HG03469 (cell line): Measurements from ENCODE around the gene SLC9A9.

ENCODE experiments used
- ATAC-seq: cut with Tn5 transposase; IDR thresholded peaks from one replicate; pipeline ENCODE4 v1.9.1; 2021; ENCODE audit warnings: mild to moderate bottlenecking, moderate library complexity, moderate number of reproducible peaks; ENCODE audit not compliant: unreplicated experiment

Gene SLC9A9

DNA sequence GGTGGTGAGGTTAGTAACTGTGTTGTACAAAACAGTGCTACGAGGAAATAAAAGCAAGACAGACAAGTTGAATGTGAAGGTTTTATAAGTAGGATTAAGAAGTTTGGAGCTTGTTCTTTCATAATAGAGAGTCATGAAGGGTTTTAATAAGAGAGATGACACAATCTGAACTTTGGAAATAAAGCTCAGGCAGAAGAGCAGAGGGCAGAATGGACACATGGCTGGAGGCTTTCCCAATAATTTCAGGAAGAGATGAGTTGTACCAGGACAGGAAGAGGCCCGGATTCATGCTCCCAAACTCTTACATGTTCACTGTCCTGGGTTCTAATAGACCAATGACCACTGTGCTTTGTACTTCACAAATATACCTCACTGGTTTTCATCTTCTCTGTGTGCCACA lies 194.8 kb downstream of the SLC9A9 start:
- ATAC-seq = no peak

DNA sequence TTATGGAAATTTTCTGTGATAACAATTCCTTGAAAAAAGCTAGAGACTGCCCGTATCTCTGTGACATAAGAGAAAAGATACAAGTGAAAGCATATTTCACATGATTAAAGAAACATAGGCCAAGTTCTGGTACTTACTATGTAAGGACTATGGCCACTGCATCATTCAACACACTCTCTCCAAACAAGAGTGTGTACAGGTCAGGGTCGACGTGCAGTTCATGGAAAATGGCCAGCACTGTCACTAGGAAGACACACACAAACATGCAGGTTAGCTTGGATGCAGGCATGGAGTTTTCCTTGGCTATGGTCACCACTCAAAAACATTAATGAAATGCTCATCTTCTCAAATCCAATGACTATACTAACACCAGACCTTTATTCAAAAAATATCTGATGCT lies 196.2 kb downstream of the SLC9A9 start:
- no peak for ATAC-seq

DNA sequence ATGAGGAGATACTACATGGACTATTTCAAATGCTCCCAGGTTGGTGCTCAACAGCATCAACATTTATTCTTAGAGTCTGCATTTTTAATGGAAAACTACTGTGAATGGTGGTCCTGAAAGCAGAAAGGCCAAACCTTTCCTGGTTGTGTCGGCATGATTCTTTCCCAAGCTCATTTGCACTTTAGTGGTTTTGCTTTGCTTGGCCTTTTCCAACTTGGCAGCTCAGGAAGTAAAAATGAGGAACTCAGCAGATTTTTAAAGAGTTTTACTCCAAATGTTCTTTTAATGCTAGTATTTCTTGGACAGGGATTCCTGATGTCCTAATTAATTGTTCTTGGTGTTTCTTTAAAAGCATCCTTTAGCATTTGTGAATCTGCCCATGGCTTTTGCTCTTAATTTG lies 197.4 kb downstream of the SLC9A9 start:
- no peak for ATAC-seq

DNA sequence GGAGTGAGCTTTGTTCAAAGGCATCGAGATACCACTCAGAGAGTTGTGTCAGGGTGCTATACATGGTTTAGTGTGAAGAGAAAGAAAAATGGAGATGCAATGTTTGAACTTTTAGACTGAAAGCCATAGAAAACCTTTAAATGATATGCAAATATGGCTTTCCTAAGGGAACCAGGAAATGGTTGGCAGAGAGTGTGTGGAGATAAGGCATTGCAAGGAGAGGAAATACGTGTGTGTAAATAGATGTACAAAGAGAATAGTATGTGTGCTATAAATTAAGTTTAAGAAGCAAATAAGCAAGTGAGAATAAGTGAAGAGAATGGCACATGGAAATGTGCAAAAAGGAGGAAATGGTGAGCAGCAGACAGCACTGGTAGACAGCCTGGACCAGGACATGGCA lies 198.1 kb downstream of the SLC9A9 start:
- no peak for ATAC-seq

DNA sequence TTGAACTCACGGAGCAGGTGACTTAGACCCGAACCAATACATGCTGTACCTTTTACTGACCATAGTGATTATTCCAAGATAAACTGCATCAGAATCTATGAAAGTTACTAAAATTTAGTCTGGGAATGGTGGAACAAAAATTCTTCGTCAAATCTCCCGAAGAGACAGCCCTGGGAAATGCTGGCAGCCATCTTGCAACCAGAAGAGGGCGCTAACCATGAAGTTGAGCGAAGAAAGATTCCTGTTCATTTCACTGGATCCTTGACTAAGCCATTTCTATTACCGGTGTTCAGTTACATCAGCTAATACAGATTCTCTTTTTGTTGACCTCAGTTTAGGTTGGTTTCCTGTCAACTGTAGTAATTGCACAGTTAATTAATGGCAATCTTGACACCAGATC lies 199.6 kb downstream of the SLC9A9 start:
- no peak for ATAC-seq

DNA sequence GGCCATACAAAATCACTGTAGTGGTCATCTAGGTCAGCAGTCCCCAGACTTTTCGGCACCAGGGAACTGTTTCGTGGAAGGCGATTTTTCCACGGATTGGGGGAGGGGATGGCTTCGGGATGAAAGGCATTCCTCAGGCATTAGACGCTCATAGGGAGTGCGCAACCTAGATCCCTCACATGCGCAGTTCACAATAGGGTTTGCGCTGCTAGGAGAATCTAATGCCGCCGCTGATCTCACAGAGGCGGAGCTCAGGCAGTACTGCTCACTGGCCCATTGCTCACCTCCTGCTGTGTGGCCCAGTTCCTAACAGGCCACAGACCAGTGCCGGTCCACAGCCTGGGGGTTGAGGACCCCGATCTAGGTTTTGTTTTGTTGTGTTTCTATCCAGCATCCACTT lies 200.1 kb downstream of the SLC9A9 start:
- ATAC-seq = no peak

DNA sequence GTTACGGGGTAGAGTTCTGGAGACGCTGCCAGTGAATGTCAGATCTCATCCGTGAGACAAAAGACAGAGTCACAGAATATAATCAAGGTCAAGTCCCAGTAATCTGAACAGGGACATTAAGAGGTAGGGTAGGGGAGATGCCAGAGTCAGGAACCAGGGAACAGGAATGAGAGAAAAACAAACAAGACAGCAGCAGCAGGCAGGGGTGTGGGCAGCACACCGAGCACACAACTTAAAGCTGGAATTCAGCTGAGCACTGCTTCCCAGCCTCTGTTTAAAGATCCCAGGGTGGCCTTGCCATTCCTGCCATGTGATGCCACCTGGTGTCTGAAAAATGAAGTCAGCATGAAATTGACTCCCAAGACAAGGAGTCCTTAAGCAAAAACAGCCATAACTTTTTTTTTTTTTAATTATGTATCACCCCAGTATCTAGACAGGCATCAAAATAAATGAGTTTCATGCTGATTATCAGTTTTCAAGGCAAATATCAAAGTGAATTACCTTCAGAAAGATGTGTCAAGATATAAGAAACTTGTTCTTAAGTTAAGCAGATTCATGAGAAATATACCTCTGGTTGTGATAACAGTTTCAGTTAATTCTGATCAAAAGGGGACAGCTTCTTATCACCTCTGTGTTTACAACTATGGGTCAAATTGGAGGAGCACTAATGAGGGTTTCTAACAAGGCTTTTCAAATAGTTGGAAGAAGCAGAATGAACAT lies 203.7 kb downstream of the SLC9A9 start:
- no peak for ATAC-seq

DNA sequence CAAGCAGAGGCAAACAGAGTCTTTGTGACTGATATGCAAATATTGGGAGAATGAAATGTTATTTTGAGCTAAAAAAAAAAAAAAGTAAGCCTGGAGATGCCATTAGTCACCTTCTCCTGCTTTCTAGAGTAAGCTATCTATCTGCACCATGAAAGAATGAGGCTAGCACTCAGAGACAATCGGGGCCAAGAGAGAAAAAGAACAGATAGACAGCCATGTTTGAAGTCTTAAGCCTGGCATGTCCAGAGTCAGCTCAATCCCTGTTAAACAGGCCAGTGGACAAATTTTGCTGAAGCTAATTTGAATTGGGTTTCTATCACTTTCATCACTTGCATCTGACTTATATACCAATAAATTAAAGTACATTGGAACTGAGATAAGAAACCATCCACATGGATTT lies 204.4 kb downstream of the SLC9A9 start:
- no peak for ATAC-seq

DNA sequence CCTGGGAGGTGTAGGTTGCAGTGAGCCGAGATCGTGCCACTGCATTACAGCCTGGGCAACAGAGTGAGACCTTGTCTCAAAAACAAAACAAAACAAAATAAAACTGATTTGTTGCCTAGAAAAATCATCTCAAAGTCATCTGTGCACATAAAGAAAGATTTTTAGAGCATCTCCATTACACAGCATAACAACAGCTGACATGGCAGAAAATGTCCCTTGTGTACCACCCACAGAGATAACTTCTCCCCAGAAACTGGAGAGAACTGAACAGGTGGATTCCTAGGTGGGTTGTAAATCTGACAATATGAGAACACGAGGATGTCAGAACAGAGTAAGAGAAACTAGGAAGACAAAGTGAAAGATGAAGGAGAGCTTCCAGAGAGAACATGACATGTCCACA lies 207.5 kb downstream of the SLC9A9 start:
- ATAC-seq = no peak

DNA sequence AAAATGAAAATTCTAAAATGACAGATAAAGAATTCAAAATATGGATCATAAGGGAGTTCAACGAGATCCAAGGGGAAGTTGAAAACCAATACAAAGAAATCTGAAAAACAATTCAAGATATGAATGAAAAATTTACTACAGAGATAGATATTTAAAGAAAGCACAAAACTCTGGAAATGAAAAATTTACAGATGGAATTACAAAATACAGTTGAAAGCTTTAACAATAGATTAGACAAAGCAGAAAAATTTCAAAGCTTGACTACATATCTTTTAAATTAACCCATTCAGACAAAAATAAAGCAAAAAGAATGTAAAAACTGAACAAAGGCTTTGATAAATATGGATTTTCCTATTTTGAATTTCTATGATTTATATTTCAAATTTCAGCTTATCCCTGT lies 211.1 kb downstream of the SLC9A9 start:
- ATAC-seq = no peak

DNA sequence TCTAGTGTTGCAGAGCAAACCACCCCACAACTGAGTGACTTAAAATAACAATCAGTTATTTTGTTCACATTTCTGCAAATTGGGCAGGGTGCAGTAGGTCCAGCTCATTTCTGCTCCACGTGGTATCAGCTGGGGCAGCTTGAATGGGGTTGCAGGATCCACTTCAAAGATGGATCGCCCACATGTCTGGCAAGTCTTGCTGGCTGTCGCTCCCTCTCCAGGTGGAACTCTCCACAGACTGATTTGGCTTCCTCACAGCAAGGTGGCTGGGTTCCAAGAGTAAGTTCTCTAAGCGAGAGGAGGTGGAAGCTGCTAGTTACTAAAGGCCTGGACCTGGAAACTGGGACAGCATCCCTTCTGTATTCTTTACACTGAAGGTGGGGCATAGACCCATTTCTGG lies 213.3 kb downstream of the SLC9A9 start:
- ATAC-seq = no peak

DNA sequence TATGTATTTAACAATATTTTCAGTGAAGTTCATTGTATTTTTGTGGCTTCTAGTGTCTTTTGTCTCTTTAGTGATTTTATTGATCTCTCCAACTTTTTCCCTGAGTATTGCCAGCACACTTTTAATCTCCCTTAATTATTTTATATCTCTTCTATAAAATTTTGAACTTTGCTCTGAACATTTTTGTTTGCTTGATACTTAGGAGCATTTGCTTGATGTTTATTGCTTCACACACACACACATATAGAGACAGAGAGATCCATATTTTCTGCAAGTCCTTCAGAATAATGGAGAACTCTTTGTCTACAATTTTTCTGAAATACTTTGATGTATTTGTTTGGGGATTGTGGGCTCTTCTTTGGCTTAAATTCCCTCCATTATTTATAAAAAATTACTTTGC lies 213.8 kb downstream of the SLC9A9 start:
- ATAC-seq = no peak

DNA sequence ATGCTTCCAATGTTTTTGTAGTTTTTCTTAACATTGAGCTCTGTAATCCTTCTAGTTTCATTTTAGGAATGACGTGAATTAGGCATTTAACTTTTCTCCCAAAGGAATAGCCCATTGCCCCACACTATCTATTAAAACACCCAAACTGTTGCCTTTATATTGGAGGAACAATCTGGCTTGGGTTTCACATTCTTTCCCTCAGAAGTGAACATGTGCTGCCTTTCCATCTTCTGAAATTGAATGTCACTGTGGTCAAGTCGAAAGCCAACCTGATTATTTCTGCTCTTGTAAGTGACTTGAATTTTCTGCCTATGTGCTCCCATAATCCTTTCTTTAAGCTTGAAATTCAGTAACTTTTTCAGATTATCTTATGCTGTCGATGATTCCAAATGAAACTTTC lies 214.5 kb downstream of the SLC9A9 start:
- no peak for ATAC-seq

DNA sequence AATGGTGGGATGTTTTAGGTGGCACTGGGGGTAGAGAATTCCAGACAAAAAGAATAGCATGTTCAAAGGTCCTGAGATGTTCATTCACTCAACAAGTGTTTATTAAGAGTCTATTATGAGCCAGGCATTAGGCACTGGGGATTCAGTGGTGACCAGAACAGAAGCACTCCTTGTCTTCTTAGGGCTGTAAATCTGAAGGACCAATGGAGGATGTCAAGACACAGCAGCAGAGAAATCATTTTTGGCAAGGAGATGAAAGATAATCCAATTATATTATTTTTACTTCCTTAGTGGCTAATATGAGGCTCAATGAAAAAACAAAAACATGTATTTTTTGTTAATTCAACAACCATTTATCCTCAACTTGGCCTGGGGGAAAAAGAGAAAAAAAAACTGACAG lies 218.5 kb downstream of the SLC9A9 start:
- ATAC-seq = no peak

DNA sequence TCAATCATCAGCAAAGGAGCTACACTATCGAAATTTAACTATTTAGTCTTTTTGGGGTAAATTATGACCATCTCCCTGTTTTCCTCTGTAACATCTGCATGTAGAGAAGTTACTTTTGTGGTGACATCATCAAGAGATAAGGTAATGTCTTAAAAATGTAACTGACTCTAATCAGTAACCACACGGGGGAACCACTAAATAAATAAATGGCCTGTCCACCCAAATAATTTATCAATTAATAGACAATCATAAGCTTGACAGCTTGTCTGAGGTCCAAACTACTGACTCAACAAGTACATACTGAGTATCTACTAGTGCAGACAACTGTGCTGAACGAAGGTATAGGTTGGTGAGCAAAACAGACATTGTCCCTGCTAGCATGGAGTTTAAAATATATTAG lies 219.3 kb downstream of the SLC9A9 start:
- ATAC-seq = no peak

DNA sequence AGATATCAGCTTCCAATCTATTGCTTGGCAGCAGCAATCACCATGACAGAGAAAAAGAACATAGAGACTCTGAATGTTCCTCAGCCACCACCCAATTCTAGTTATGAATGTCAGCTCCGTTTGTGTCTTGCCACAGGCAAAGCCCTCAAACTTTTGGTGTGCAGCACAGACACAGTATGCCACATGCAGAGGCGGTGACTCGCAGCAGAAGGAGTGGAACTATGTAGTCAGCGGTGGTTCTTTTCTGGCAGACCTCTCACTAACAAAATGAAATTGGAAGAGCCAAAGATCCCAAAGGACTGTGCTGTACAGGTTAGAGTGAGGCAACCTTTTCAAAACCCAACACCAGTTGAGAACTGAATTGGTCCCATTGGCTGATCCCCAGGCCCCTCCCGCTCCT lies 220.9 kb downstream of the SLC9A9 start:
- ATAC-seq = no peak

DNA sequence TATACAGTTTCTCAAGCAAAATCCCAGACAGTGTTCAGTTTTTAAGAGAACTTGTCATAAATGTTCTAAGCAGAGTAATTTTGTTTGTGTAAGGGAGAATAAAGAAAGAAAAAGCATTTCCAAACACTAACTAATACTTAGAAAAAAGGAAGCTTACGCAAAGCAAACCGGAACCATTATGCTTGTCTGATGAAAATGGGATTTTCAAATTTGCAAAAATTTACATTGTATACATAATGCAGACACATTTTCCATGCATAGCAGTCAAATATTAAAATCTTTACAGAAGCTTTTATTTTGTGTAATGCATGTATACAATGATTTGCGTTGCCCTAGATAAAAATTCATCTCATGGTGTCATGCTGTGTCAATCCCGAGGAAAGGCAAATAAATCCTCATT lies 229.0 kb downstream of the SLC9A9 start:
- no peak for ATAC-seq

DNA sequence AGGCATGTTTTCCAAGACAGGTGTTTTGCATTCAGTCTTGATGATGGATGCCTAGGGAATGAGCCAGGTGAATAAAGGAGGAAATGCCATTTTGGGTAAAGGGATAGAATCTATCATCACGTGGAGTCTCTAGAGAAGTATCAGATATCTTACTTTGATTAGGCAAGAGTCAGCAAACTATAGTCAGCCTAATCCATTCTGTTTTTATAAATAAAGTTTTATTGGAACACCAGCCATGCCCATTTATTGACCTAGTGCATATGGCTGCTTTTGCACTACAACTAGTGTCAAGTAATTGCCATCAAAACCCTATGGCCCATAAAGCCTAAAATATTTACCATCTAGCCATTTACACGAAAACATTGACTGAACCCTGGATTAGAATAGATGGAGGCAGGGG lies 231.2 kb downstream of the SLC9A9 start:
- ATAC-seq = no peak

DNA sequence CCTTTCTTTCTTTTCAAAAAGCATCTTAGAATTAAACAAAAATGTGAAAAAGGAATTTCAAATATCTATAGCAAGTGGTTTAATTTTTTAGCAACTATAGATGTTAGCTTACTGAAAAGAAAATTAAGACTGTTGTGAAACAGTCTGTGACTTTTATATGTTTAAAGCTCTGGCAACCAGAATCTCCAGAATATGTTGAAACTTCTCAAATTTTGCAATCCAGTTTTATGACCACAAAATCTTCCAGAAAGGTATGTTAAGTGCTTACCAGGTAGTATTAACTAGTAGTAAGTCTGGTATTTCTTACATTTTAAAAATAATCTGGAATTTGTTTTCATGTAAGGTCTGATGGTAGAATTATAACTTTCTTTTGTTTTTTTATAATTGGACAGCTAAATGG lies 235.0 kb downstream of the SLC9A9 start:
- ATAC-seq = no peak

DNA sequence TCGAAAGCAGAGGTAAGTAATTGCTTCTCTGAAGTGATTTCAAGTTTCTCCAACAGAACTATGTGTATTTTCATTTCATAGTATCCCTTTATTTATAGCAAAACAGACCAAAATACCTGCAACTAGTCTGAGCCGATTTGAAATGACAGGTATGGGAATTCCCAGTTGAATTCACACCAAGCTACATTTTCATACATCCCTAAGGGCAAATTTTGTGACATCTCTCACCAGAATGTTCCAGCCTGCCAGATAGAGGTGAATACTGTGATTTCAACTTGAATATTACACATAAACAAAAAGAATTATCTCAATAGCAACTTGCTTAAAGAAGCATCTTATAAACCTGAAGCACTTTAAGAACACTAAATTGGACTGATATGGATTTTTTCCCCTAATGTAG lies 235.7 kb downstream of the SLC9A9 start:
- ATAC-seq = no peak

DNA sequence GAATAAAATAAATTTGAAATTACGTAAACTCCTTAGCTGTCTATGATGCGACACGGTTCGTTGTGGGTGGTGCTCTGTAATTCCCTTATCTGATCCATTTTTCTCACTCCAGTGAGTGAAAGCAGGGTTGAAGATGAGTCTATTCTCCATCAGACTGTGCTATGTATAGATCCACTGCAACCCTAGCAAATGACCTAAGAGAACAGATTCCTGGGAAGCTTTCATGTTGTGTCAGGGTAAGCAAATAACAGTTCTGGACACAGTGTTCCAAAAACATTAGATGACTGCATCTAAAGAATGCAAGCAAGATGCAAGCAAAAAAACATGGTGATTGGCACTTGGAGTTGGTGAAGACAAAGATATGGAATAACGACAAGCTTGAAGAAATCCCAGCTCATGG lies 239.3 kb downstream of the SLC9A9 start:
- ATAC-seq = no peak

DNA sequence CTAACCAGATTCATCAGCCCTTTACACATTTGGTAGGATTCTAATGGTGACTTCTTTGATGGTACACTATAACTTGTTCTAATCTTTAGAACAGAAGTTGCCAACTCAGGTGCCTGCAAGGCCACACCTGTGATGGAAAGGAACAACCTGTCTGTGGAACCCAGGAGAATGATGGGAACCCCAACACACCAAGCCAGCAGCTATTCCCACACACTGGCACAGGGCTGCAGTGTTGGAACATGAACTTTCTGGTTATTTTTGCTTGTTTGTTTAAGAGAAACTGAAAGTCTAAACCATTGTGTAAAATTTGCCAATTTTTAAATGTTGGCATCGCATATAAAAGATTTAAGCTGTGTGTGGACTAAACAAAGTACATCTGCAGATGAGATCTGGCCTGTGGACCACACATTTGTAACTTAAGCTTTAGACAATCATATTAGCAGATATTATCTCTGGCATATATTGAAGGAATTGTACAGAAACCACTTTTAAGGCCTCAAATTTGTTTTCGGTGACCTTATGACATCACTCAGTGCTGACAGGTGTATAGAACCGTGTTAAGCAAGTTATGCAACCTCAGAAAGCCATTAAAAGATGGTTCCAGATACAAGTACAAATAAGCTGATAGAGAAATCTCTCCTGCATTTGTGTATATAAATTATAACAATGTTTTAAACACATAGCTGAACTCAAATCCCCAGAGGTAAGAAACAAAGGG lies 242.9 kb downstream of the SLC9A9 start:
- peak; percentile 15 for ATAC-seq
